8988T (cell line): ENCODE data around the gene PHYHD1.

Experiments used
- DNase-seq: peaks from one replicate; pipeline ENCODE4 v3.0.0; 2011

PHYHD1 gene

GRCh38 chr9:128986671-128987070 is 65.9 kb downstream of the PHYHD1 start:
- DNase-seq = no peak

GRCh38 chr9:128987805-128988204 is 67.0 kb downstream of the PHYHD1 start:
- no peak for DNase-seq
